ENCODE measurements around the gene GSE1. TPM values are rescaled to one million over a fixed set of nuclear protein-coding genes. Genes with fewer than 3 reads are reported as not detected.

GSE1 gene
- total RNA-seq, 1 experiment from 2014 or later = 38.4 TPM

- Histone ChIP-seq H3K36me3 (ENCODE audit: low read depth, low read length) (peaks cover 6% of the 10 kb centered on the region; the same call in 1 of the 2 replicates), H4K20me1 (ENCODE audit: low read length) (no peaks in the 10 kb centered on the region), H3F3A (ENCODE audit: low read length, unreplicated experiment) (no peaks in the 10 kb centered on the region), H3K79me2 (ENCODE audit: low read length) (no peaks in the 10 kb centered on the region), H3K27ac (ENCODE audit: low read length) (no peak overlapping the region), H3K4me1 (ENCODE audit: insufficient read depth, low read length) (peaks cover 5% of the 10 kb centered on the region; the same call in 1 of the 2 replicates), H3K27me3 (ENCODE audit: low read length) (no peaks in the 10 kb centered on the region), H3K4me2 (ENCODE audit: low read length) (no peak overlapping the region), H3K9me2 (replicated peaks; ENCODE audit: low read length) (no peaks in the 10 kb centered on the region), H3K9ac (ENCODE audit: low read length) (no peak overlapping the region), H2AFZ (ENCODE audit: low read length) (no peak overlapping the region), H3K4me3 (ENCODE audit: low read length) (no peak overlapping the region), H3K9me3 (ENCODE audit: low read length) (no peaks in the 10 kb centered on the region)
- TF ChIP-seq, protein P1, sequence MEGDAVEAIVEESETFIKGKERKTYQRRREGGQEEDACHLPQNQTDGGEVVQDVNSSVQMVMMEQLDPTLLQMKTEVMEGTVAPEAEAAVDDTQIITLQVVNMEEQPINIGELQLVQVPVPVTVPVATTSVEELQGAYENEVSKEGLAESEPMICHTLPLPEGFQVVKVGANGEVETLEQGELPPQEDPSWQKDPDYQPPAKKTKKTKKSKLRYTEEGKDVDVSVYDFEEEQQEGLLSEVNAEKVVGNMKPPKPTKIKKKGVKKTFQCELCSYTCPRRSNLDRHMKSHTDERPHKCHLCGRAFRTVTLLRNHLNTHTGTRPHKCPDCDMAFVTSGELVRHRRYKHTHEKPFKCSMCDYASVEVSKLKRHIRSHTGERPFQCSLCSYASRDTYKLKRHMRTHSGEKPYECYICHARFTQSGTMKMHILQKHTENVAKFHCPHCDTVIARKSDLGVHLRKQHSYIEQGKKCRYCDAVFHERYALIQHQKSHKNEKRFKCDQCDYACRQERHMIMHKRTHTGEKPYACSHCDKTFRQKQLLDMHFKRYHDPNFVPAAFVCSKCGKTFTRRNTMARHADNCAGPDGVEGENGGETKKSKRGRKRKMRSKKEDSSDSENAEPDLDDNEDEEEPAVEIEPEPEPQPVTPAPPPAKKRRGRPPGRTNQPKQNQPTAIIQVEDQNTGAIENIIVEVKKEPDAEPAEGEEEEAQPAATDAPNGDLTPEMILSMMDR (conservative IDR thresholded peaks at IDR 0.05; ENCODE audit: low read depth, low read length) = no peak
- TF ChIP-seq EZH2 (IDR thresholded peaks at IDR 0.05; ENCODE audit: low read length, unreplicated experiment) = no peak
- TF ChIP-seq EZH2phosphoT487 (IDR thresholded peaks at IDR 0.05; ENCODE audit: borderline replicate concordance, low read length) = no peak
- no TSS peak for BruUV-seq (replicated peaks)
- CTCF ChIA-PET = no interaction called here
- ATAC-seq = no peak
- no peak for DNase-seq
- intact Hi-C loops (cut with micrococcal nuclease) = no loop called here
- POLR2A ChIA-PET (ENCODE audit: unreplicated experiment) = no interaction called here
These were observed 42.4 kb downstream of the GSE1 start for GRCh38 chr16:85655216-85656129.

- Histone ChIP-seq H3K4me2 (ENCODE audit: low read length) (no peak overlapping the region), H3K4me3 (ENCODE audit: low read length) (no peak overlapping the region), H3K9ac (ENCODE audit: low read length) (no peak overlapping the region), H3K9me2 (replicated peaks; ENCODE audit: low read length) (no peaks in the 10 kb centered on the region), H3K27me3 (ENCODE audit: low read length) (no peaks in the 10 kb centered on the region), H3K79me2 (ENCODE audit: low read length) (no peaks in the 10 kb centered on the region), H3K27ac (ENCODE audit: low read length) (no peak overlapping the region), H3K9me3 (ENCODE audit: low read length) (no peaks in the 10 kb centered on the region), H3K4me1 (ENCODE audit: insufficient read depth, low read length) (peaks cover 5% of the 10 kb centered on the region; the same call in 1 of the 2 replicates), H4K20me1 (ENCODE audit: low read length) (no peaks in the 10 kb centered on the region), H2AFZ (ENCODE audit: low read length) (no peak overlapping the region), H3F3A (ENCODE audit: low read length, unreplicated experiment) (no peaks in the 10 kb centered on the region), H3K36me3 (ENCODE audit: low read depth, low read length) (peaks cover 6% of the 10 kb centered on the region; the same call in 1 of the 2 replicates)
- intact Hi-C loops (cut with micrococcal nuclease) = no loop called here
- POLR2A ChIA-PET (ENCODE audit: unreplicated experiment) = no interaction called here
- CTCF ChIA-PET = no interaction called here
- TF ChIP-seq EZH2phosphoT487 (IDR thresholded peaks at IDR 0.05; ENCODE audit: borderline replicate concordance, low read length) (no peak), EZH2 (IDR thresholded peaks at IDR 0.05; ENCODE audit: low read length, unreplicated experiment) (no peak)
- TF ChIP-seq, protein P1 (conservative IDR thresholded peaks at IDR 0.05; ENCODE audit: low read depth, low read length) = no peak
- no peak for ATAC-seq
- DNase-seq = no peak
- BruUV-seq (replicated peaks) = no TSS peak
These were observed 43.5 kb downstream of the GSE1 start for GRCh38 chr16:85656351-85657266.

Data from PC-3 (cell line).